Natural killer cell treated with Interleukin-12 subunit alpha and Interleukin-12 subunit beta and Interleukin-15 and Interleukin-18, amount 100 ng/mL, for 72 hours (primary cell): Measurements from ENCODE around the gene PTPRK. TPM values are rescaled to one million over a fixed set of nuclear protein-coding genes. Genes with fewer than 3 reads are reported as not detected.

ENCODE experiments used
- ATAC-seq, 2 donors: fragments of 150-1000 bp; cut with Tn5 transposase in 1 of 2; sonication (Bioruptor Pico), chemical (Tn5 transposase) in 1 of 2; 2 replicates each; pipeline ENCODE4 v1.10.0; 2021
- DNase-seq: peaks from one replicate; pipeline ENCODE4 v3.0.0; 2022; ENCODE audit warnings: low spot score
- H3K27ac Mint-ChIP-seq, 2 donors: 1 replicate in 1 of 2; 2 replicates in 1 of 2; pipeline ENCODE4 v1.8.0; 2022; ENCODE audit warnings: mixed read lengths in 2 of 2, mild to moderate bottlenecking in 1 of 2, moderate library complexity in 1 of 2
- H3K27me3 Mint-ChIP-seq, 2 donors: 1 replicate in 1 of 2; 2 replicates in 1 of 2; pipeline ENCODE4 v1.8.0; 2022; ENCODE audit warnings: mixed read lengths in 2 of 2
- H3K36me3 Mint-ChIP-seq: one replicate; pipeline ENCODE4 v1.8.0; 2022; ENCODE audit warnings: mixed read lengths
- H3K4me1 Mint-ChIP-seq, 2 donors: 1 replicate in 1 of 2; 2 replicates in 1 of 2; pipeline ENCODE4 v1.8.0; 2022; ENCODE audit warnings: low read depth in 2 of 2, mixed read lengths in 2 of 2, mild to moderate bottlenecking in 1 of 2
- H3K4me3 Mint-ChIP-seq: one replicate; pipeline ENCODE4 v1.8.0; 2022; ENCODE audit warnings: mixed read lengths
- H3K9me3 Mint-ChIP-seq: 2 replicates; pipeline ENCODE4 v1.8.0; 2022; ENCODE audit warnings: mixed read lengths
- total RNA-seq, 2 donors: library from RNA; stranded (reverse); gene quantifications; one replicate each; pipeline ENCODE4 v1.2.3, GENCODE V29; 2022

Gene PTPRK
- total RNA-seq, 2 donors from 2014 or later = 0.59 to 13.8 TPM

- Mint-ChIP-seq H3K27me3 (peaks cover 0 to 2% of the 10 kb centered on the region in 2 donors), H3K27ac (no peak overlapping the region), H3K4me3 (no peak overlapping the region), H3K36me3 (peaks cover 5% of the 10 kb centered on the region), H3K9me3 (no peaks in the 10 kb centered on the region), H3K4me1 (peaks cover 4 to 11% of the 10 kb centered on the region in 2 donors)
- no peak for DNase-seq
- no peak for ATAC-seq
These were observed 409.3 kb downstream of the PTPRK start for GRCh38 chr6:128111096-128111495.

- H3K4me3 Mint-ChIP-seq = no peak overlapping the region
- H3K9me3 Mint-ChIP-seq = no peaks in the 10 kb centered on the region
- H3K36me3 Mint-ChIP-seq = no peaks in the 10 kb centered on the region
- peaks cover under 1 to 6% of the 10 kb centered on the region in 2 donors for H3K4me1 Mint-ChIP-seq
- DNase-seq (no peak), ATAC-seq (no peak)
- H3K27me3 Mint-ChIP-seq = no peaks in the 10 kb centered on the region
- no peak overlapping the region for H3K27ac Mint-ChIP-seq
These were observed 412.7 kb downstream of the PTPRK start for GRCh38 chr6:128107682-128108081.

GRCh38 chr6:128099571-128100197 lies 420.7 kb downstream of the PTPRK start:
- Mint-ChIP-seq H3K27ac (no peak overlapping the region), H3K36me3 (no peaks in the 10 kb centered on the region), H3K9me3 (no peaks in the 10 kb centered on the region), H3K27me3 (no peaks in the 10 kb centered on the region), H3K4me1 (no peaks in the 10 kb centered on the region), H3K4me3 (no peak overlapping the region)
- no peak for ATAC-seq
- no peak for DNase-seq

- Mint-ChIP-seq H3K9me3 (no peaks in the 10 kb centered on the region), H3K36me3 (no peaks in the 10 kb centered on the region), H3K4me3 (no peak overlapping the region), H3K4me1 (no peaks in the 10 kb centered on the region), H3K27ac (no peak overlapping the region), H3K27me3 (no peaks in the 10 kb centered on the region)
- ATAC-seq (no peak), DNase-seq (no peak)
These were observed 422.3 kb downstream of the PTPRK start for GRCh38 chr6:128098000-128098581.

- no peak overlapping the region for H3K27ac Mint-ChIP-seq
- H3K4me3 Mint-ChIP-seq = no peak overlapping the region
- H3K9me3 Mint-ChIP-seq = no peaks in the 10 kb centered on the region
- H3K4me1 Mint-ChIP-seq = no peaks in the 10 kb centered on the region
- H3K27me3 Mint-ChIP-seq = no peaks in the 10 kb centered on the region
- H3K36me3 Mint-ChIP-seq = no peaks in the 10 kb centered on the region
- ATAC-seq = no peak
- DNase-seq = no peak
These were observed 423.4 kb downstream of the PTPRK start for GRCh38 chr6:128097009-128097408.

- H3K9me3 Mint-ChIP-seq = no peaks in the 10 kb centered on the region
- H3K27ac Mint-ChIP-seq = no peak overlapping the region
- ATAC-seq = no peak
- H3K27me3 Mint-ChIP-seq = no peaks in the 10 kb centered on the region
- H3K36me3 Mint-ChIP-seq = no peaks in the 10 kb centered on the region
- H3K4me3 Mint-ChIP-seq = no peak overlapping the region
- DNase-seq = no peak
- no peaks in the 10 kb centered on the region for H3K4me1 Mint-ChIP-seq
These were observed 425.0 kb downstream of the PTPRK start for GRCh38 chr6:128095362-128095761.

- ATAC-seq (no peak), DNase-seq (no peak)
- Mint-ChIP-seq H3K4me3 (no peak overlapping the region), H3K27ac (no peak overlapping the region), H3K36me3 (no peaks in the 10 kb centered on the region), H3K27me3 (peaks cover 0 to 10% of the 10 kb centered on the region in 2 donors), H3K9me3 (no peaks in the 10 kb centered on the region), H3K4me1 (no peaks in the 10 kb centered on the region)
These were observed 441.4 kb downstream of the PTPRK start for GRCh38 chr6:128079021-128079420.

GRCh38 chr6:128078276-128078675 lies 442.1 kb downstream of the PTPRK start:
- ATAC-seq = no peak
- Mint-ChIP-seq H3K4me3 (no peak overlapping the region), H3K4me1 (no peaks in the 10 kb centered on the region)

GRCh38 chr6:128076843-128077242 lies 443.6 kb downstream of the PTPRK start:
- H3K27ac Mint-ChIP-seq = no peak overlapping the region
- ATAC-seq (no peak), DNase-seq (no peak)
- H3K9me3 Mint-ChIP-seq = no peaks in the 10 kb centered on the region
- no peaks in the 10 kb centered on the region for H3K4me1 Mint-ChIP-seq
- peaks cover 0 to 10% of the 10 kb centered on the region in 2 donors for H3K27me3 Mint-ChIP-seq
- no peak overlapping the region for H3K4me3 Mint-ChIP-seq
- H3K36me3 Mint-ChIP-seq = no peaks in the 10 kb centered on the region

More at GRCh38 chr6:128078276-128078675, 442.1 kb downstream of the PTPRK start:
- DNase-seq = no peak
- H3K27me3 Mint-ChIP-seq = peaks cover 0 to 10% of the 10 kb centered on the region in 2 donors
- H3K9me3 Mint-ChIP-seq = no peaks in the 10 kb centered on the region
- no peaks in the 10 kb centered on the region for H3K36me3 Mint-ChIP-seq
- H3K27ac Mint-ChIP-seq = no peak overlapping the region

GRCh38 chr6:128074567-128074966 lies 445.8 kb downstream of the PTPRK start:
- DNase-seq = no peak
- H3K36me3 Mint-ChIP-seq = no peaks in the 10 kb centered on the region
- H3K27ac Mint-ChIP-seq = no peak overlapping the region
- ATAC-seq = no peak
- H3K27me3 Mint-ChIP-seq = peaks cover 0 to 2% of the 10 kb centered on the region in 2 donors
- no peaks in the 10 kb centered on the region for H3K4me1 Mint-ChIP-seq
- no peaks in the 10 kb centered on the region for H3K9me3 Mint-ChIP-seq
- H3K4me3 Mint-ChIP-seq = no peak overlapping the region

- Mint-ChIP-seq H3K4me3 (no peak overlapping the region), H3K9me3 (no peaks in the 10 kb centered on the region), H3K36me3 (no peaks in the 10 kb centered on the region), H3K4me1 (no peaks in the 10 kb centered on the region), H3K27ac (no peak overlapping the region), H3K27me3 (no peaks in the 10 kb centered on the region)
- no peak for ATAC-seq
- no peak for DNase-seq
These were observed 447.0 kb downstream of the PTPRK start for GRCh38 chr6:128073389-128073788.

- no peak for ATAC-seq
- no peak overlapping the region for H3K4me3 Mint-ChIP-seq
These were observed 449.2 kb downstream of the PTPRK start for GRCh38 chr6:128071212-128071611.

GRCh38 chr6:128070406-128070805 lies 450.0 kb downstream of the PTPRK start:
- Mint-ChIP-seq H3K27me3 (no peaks in the 10 kb centered on the region), H3K4me3 (no peak overlapping the region), H3K4me1 (no peaks in the 10 kb centered on the region), H3K27ac (no peak overlapping the region), H3K36me3 (no peaks in the 10 kb centered on the region), H3K9me3 (no peaks in the 10 kb centered on the region)
- DNase-seq (no peak), ATAC-seq (no peak)

More at GRCh38 chr6:128071212-128071611, 449.2 kb downstream of the PTPRK start:
- DNase-seq = no peak
- H3K36me3 Mint-ChIP-seq = no peaks in the 10 kb centered on the region
- H3K27ac Mint-ChIP-seq = no peak overlapping the region
- H3K4me1 Mint-ChIP-seq = no peaks in the 10 kb centered on the region
- no peaks in the 10 kb centered on the region for H3K27me3 Mint-ChIP-seq
- H3K9me3 Mint-ChIP-seq = no peaks in the 10 kb centered on the region

- no peaks in the 10 kb centered on the region for H3K9me3 Mint-ChIP-seq
- H3K27me3 Mint-ChIP-seq = no peaks in the 10 kb centered on the region
- no peak overlapping the region for H3K27ac Mint-ChIP-seq
- DNase-seq = no peak
- no peaks in the 10 kb centered on the region for H3K36me3 Mint-ChIP-seq
- ATAC-seq = no peak
- no peaks in the 10 kb centered on the region for H3K4me1 Mint-ChIP-seq
- H3K4me3 Mint-ChIP-seq = no peak overlapping the region
These were observed 451.2 kb downstream of the PTPRK start for GRCh38 chr6:128069188-128069587.

GRCh38 chr6:128068119-128068479 lies 452.3 kb downstream of the PTPRK start:
- H3K27ac Mint-ChIP-seq = no peak overlapping the region
- H3K36me3 Mint-ChIP-seq = no peaks in the 10 kb centered on the region
- no peaks in the 10 kb centered on the region for H3K27me3 Mint-ChIP-seq
- no peak for ATAC-seq
- no peak for DNase-seq
- no peaks in the 10 kb centered on the region for H3K9me3 Mint-ChIP-seq
- no peak overlapping the region for H3K4me3 Mint-ChIP-seq
- no peaks in the 10 kb centered on the region for H3K4me1 Mint-ChIP-seq
